ENCODE measurements around the gene SLC35E4.

DNA sequence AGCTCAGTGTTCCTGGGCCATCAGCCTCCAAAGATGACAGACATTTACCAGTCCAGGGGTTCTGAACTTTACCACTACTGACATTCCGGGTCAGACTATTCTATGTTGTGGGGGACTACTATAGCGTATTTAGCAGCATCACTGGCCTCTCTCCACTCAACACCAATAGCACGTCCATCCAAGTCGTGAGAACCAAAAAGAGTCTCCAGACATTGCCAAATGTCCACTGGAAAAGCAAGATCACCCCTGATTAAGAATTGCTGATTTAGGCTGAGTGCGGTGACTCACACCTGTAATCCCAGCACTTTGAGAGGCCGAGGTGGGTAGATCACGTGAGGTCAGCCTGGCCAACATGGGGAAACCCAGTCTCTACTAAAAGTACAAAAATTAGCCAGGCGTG, 49.2 kb upstream of the SLC35E4 start:
- TF ChIP-seq CTCF (IDR thresholded peaks at IDR 0.05) (no peak), NRF1 (IDR thresholded peaks at IDR 0.05; ENCODE audit: low read depth, low read length) (no peak), MXI1 (IDR thresholded peaks at IDR 0.05; ENCODE audit: low read depth, low read length) (no peak)
